OCI-LY7 (cell line): ENCODE results near the gene KCNA2. TPM values are rescaled to one million over a fixed set of nuclear protein-coding genes. Genes with fewer than 3 reads are reported as not detected.
A peak's percentile ranks its signal among the peaks of the same experiment; 100 is the strongest.

ENCODE experiments used
- BruUV-seq: library from RNA; stranded (reverse); fragments of 400-500 nt; replicated peaks from 2 replicates; lab custom pipeline; 2021; lab: Mats Ljungman, UMichigan
- CTCF ChIA-PET: fragments of 300-600 bp; sonication (Branson Sonifier 250); formaldehyde crosslinking; loops from one replicate; lab custom pipeline; 2022; ENCODE audit warnings: antibody characterized with exemption; ENCODE audit not compliant: unreplicated experiment; lab: Charles Lee
- POLR2A ChIA-PET: fragments of 300-600 bp; sonication (Branson Sonifier 250); formaldehyde crosslinking; loops from one replicate; lab custom pipeline; 2022; ENCODE audit warnings: antibody characterized with exemption; lab: Charles Lee
- DNase-seq: peaks from one replicate; pipeline ENCODE4 v3.0.0-alpha.2; 2015; ENCODE audit warnings: low spot score
- H2AFZ ChIP-seq: fragments of 200-600 bp; sonication (generic), shearing (Covaris generic); 2 replicates; pipeline ENCODE4 v1.6.1; 2014; ENCODE audit warnings: mild to moderate bottlenecking, antibody characterized with exemption, low read length, moderate library complexity
- H3K27ac ChIP-seq: fragments of 200-600 bp; sonication (generic); 2 replicates; pipeline ENCODE4 v1.5.1; 2014; ENCODE audit warnings: mixed run types, low read depth, mild to moderate bottlenecking, moderate library complexity, low read length, inconsistent platforms; ENCODE audit not compliant: poor library complexity, severe bottlenecking
- H3K36me3 ChIP-seq: fragments of 200-600 bp; sonication (generic); 2 replicates; pipeline ENCODE4 v1.6.1; 2014; ENCODE audit warnings: mild to moderate bottlenecking, antibody characterized with exemption, low read length, moderate library complexity, mixed read lengths; ENCODE audit not compliant: insufficient read depth
- H3K4me1 ChIP-seq: fragments of 200-600 bp; sonication (generic); 2 replicates; pipeline ENCODE4 v1.5.1; 2014; ENCODE audit warnings: mild to moderate bottlenecking, low read length; ENCODE audit not compliant: insufficient read depth, poor library complexity, severe bottlenecking
- H3K4me2 ChIP-seq: fragments of 200-600 bp; sonication (generic); 2 replicates; pipeline ENCODE4 v1.6.1; 2014; ENCODE audit warnings: mild to moderate bottlenecking, low read length
- H3K4me3 ChIP-seq: fragments of 200-600 bp; sonication (generic); 2 replicates; pipeline ENCODE4 v1.5.1; 2014; ENCODE audit warnings: mild to moderate bottlenecking, low read depth, low read length; ENCODE audit not compliant: poor library complexity, severe bottlenecking
- H3K79me2 ChIP-seq: fragments of 200-600 bp; sonication (generic); 2 replicates; pipeline ENCODE4 v1.6.1; 2016; ENCODE audit warnings: low read depth, mild to moderate bottlenecking, low read length, moderate library complexity, mixed read lengths; ENCODE audit not compliant: insufficient read depth
- H3K9me2 ChIP-seq: fragments of 200-600 bp; sonication (generic); 2 replicates; pipeline ENCODE4 v1.6.1; 2016; ENCODE audit warnings: mild to moderate bottlenecking, low read length, mixed read lengths; ENCODE audit not compliant: insufficient read depth
- H3K9me3 ChIP-seq: fragments of 200-600 bp; sonication (generic); 2 replicates; pipeline ENCODE4 v1.6.1; 2014; ENCODE audit warnings: mild to moderate bottlenecking, mixed run types, low read length, mixed read lengths
- H4K20me1 ChIP-seq: fragments of 200-600 bp; sonication (generic); 2 replicates; pipeline ENCODE4 v1.6.1; 2014; ENCODE audit warnings: mild to moderate bottlenecking, antibody characterized with exemption, low read length, moderate library complexity, mixed read lengths; ENCODE audit not compliant: insufficient read depth
- CTCF ChIP-seq: fragments of 200-600 bp; sonication (generic); conservative IDR thresholded peaks from 2 replicates; pipeline ENCODE4 v1.5.1; 2014; ENCODE audit warnings: mild to moderate bottlenecking, antibody characterized with exemption, low read length, moderate library complexity, mixed read lengths
- EZH2phosphoT487 ChIP-seq: fragments of 200-600 bp; sonication (generic); IDR thresholded peaks from 2 replicates; pipeline ENCODE4 v1.6.1; 2018; ENCODE audit warnings: low read depth, borderline replicate concordance, mild to moderate bottlenecking, mixed run types, antibody characterized with exemption, low read length, moderate library complexity, mixed read lengths
- intact Hi-C: fragments of 100-400 bp; cut with micrococcal nuclease; formaldehyde crosslinking; loops from one replicate; pipeline ENCODE4 v1.10.0; 2022; ENCODE audit not compliant: unreplicated experiment
- total RNA-seq, 2 experiments: library from RNA; depleted of rRNA in 1 of 2; stranded (reverse); fragments of >200 nt in 1 of 2; shearing (Covaris generic) in 1 of 2; gene quantifications; 2 replicates each; pipeline ENCODE4 v1.2.3, GENCODE V29; 2014 to 2022

KCNA2 gene
- total RNA-seq, 2 experiments from 2014 or later = 0.22 to 2.3 TPM

- ChIA-PET CTCF (interaction anchor here (0.6 to 1.5 kb wide), 4 partner anchors 92 to 177 kb away, joined by 3 to 17 read pairs (median 5); no protein-coding TSS in a partner anchor), POLR2A (interaction anchor here (0.6 to 2.2 kb wide), 4 partner anchors 75 to 171 kb away, joined by 3 to 8 read pairs (median 4); no protein-coding TSS in a partner anchor)
- Histone ChIP-seq H3K9me2 (no peaks in the 10 kb centered on the region), H3K27ac (no peak overlapping the region), H3K4me2 (no peak overlapping the region), H4K20me1 (no peaks in the 10 kb centered on the region), H3K36me3 (no peaks in the 10 kb centered on the region), H2AFZ (no peak overlapping the region), H3K4me1 (peaks cover 29% of the 10 kb centered on the region), H3K9me3 (no peaks in the 10 kb centered on the region), H3K79me2 (no peaks in the 10 kb centered on the region), H3K4me3 (no peak overlapping the region)
- no TSS peak for BruUV-seq
- intact Hi-C loops = loop anchor here (10.0 kb wide), 1 partner anchor 378 kb away; no protein-coding TSS in a partner anchor
- TF ChIP-seq CTCF (no peak), EZH2phosphoT487 (no peak)
- no peak for DNase-seq
These were observed 11.0 kb upstream of the KCNA2 start for GRCh38 chr1:110617116-110617515.

GRCh38 chr1:110616587-110616986, 10.4 kb upstream of the KCNA2 start:
- H3K79me2 ChIP-seq = no peaks in the 10 kb centered on the region
- ChIA-PET CTCF (interaction anchor here (0.6 to 1.5 kb wide), 3 partner anchors 91 to 178 kb away, joined by 3 to 17 read pairs (median 3); no protein-coding TSS in a partner anchor), POLR2A (interaction anchor here (1.1 to 2.2 kb wide), 2 partner anchors 149 to 171 kb away, joined by 3 to 8 read pairs; no protein-coding TSS in a partner anchor)
- no peak overlapping the region for H3K27ac ChIP-seq
- no peak overlapping the region for H3K4me3 ChIP-seq
- no peaks in the 10 kb centered on the region for H4K20me1 ChIP-seq
- H3K4me2 ChIP-seq = no peak overlapping the region
- TF ChIP-seq CTCF (no peak), EZH2phosphoT487 (no peak)
- intact Hi-C loops = loop anchor here (10.0 kb wide), 1 partner anchor 378 kb away; no protein-coding TSS in a partner anchor
- no peak overlapping the region for H2AFZ ChIP-seq
- no peak for DNase-seq
- no peaks in the 10 kb centered on the region for H3K36me3 ChIP-seq
- no peaks in the 10 kb centered on the region for H3K9me2 ChIP-seq
- no peaks in the 10 kb centered on the region for H3K9me3 ChIP-seq
- no TSS peak for BruUV-seq
- H3K4me1 ChIP-seq = peaks cover 29% of the 10 kb centered on the region

GRCh38 chr1:110615548-110616130, 9.5 kb upstream of the KCNA2 start:
- intact Hi-C loops = loop anchor here (1.0 to 10.0 kb wide), 2 partner anchors 91 to 379 kb away; no protein-coding TSS in a partner anchor
- H3K79me2 ChIP-seq = no peaks in the 10 kb centered on the region
- no peaks in the 10 kb centered on the region for H3K9me2 ChIP-seq
- DNase-seq = peak; percentile 74
- H3K36me3 ChIP-seq = no peaks in the 10 kb centered on the region
- H3K9me3 ChIP-seq = no peaks in the 10 kb centered on the region
- no peak overlapping the region for H2AFZ ChIP-seq
- H3K4me2 ChIP-seq = no peak overlapping the region
- no peak overlapping the region for H3K4me3 ChIP-seq
- POLR2A ChIA-PET = no interaction called here
- H3K27ac ChIP-seq = no peak overlapping the region
- H3K4me1 ChIP-seq = peaks cover 29% of the 10 kb centered on the region
- no peaks in the 10 kb centered on the region for H4K20me1 ChIP-seq
- TF ChIP-seq CTCF (peak; percentile 88), EZH2phosphoT487 (no peak)
- no TSS peak for BruUV-seq
- CTCF ChIA-PET = no interaction called here
